K562 (cell line): ENCODE data around the gene SEPTIN1. TPM values are rescaled to one million over a fixed set of nuclear protein-coding genes. Genes with fewer than 3 reads are reported as not detected.

ENCODE experiments used
- CTBP1 ChIP-seq: fragments of 450-650 bp; IDR thresholded peaks from 2 replicates; pipeline ENCODE4 v1.6.1; 2016; ENCODE audit warnings: borderline replicate concordance
- MGA ChIP-seq: fragments of 450-650 bp; IDR thresholded peaks from 2 replicates; pipeline ENCODE4 v1.6.1; 2016; ENCODE audit warnings: mild to moderate bottlenecking, moderate library complexity
- NBN ChIP-seq: fragments of 450-650 bp; IDR thresholded peaks from 2 replicates; pipeline ENCODE4 v1.6.1; 2016; ENCODE audit warnings: low read depth, mild to moderate bottlenecking
- USF1 ChIP-seq: sonication (generic); formaldehyde crosslinking; IDR thresholded peaks from 2 replicates; pipeline ENCODE4 v1.9.0; 2022; ENCODE audit warnings: mild to moderate bottlenecking, missing genetic modification reagents
- ZNF354B ChIP-seq: fragments of 250-450 bp; sonication (Bioruptor Pico); IDR thresholded peaks from 2 replicates; pipeline ENCODE4 v1.4.0; 2020
- ZNF77 ChIP-seq: fragments of 250-450 bp; sonication (Bioruptor Pico); IDR thresholded peaks from 2 replicates; pipeline ENCODE4 v1.5.0; 2020
- polyA plus RNA-seq, 8 experiments: library from polyadenylated mRNA; depleted of rRNA in 4 of 8; stranded (reverse) in 5 of 8; unstranded in 3 of 8; fragments of >200 nt; fragmentation: Nextera tagmentation in 2 of 8; fragmentation: Illumina TruSeq in 1 of 8; extraction: Ambion mirVana in 2 of 8; extraction: Trizol in 1 of 8; gene quantifications; 2 replicates each; pipeline versions ENCODE4 v1.2.1 to v1.2.3, GENCODE V29; 2011 to 2014; ENCODE audit warnings: inconsistent platforms in 1 of 8, missing spikeins in 1 of 8
- total RNA-seq, 7 experiments: library from RNA; depleted of rRNA in 6 of 7; stranded (reverse); fragments of >200 nt in 6 of 7; fragmentation: Illumina TruSeq in 2 of 7; extraction: Trizol in 2 of 7; gene quantifications; 2 replicates each; pipeline versions ENCODE4 v1.2.1 to v1.2.3, GENCODE V29; 2011 to 2021; ENCODE audit warnings: low replicate concordance in 1 of 7
- TF ChIP-seq, protein P1 (sequence below): fragments of 450-650 bp; IDR thresholded peaks from 2 replicates; pipeline ENCODE4 v1.6.1; 2018; ENCODE audit not compliant: partially characterized antibody
- TF ChIP-seq, protein P2 (sequence below), 2 experiments: fragments of 250-450 bp in 1 of 2; fragments of 450-650 bp in 1 of 2; sonication (Bioruptor Pico) in 1 of 2; IDR thresholded peaks; 2 replicates each; pipeline versions ENCODE4 v1.6.1 to v1.8.0; 2016 to 2021; ENCODE audit warnings: mild to moderate bottlenecking in 2 of 2, moderate library complexity in 2 of 2, missing compliant biosample characterization in 1 of 2, missing genetic modification characterization in 1 of 2

SEPTIN1 gene
- total and polyA plus RNA-seq, 9 of the 15 experiments (the other 6 are each of a cell fraction or from before 2014, with no cell fraction given): 0.23 to 5.6 (median 1.7) TPM; not detected in 1

DNA sequence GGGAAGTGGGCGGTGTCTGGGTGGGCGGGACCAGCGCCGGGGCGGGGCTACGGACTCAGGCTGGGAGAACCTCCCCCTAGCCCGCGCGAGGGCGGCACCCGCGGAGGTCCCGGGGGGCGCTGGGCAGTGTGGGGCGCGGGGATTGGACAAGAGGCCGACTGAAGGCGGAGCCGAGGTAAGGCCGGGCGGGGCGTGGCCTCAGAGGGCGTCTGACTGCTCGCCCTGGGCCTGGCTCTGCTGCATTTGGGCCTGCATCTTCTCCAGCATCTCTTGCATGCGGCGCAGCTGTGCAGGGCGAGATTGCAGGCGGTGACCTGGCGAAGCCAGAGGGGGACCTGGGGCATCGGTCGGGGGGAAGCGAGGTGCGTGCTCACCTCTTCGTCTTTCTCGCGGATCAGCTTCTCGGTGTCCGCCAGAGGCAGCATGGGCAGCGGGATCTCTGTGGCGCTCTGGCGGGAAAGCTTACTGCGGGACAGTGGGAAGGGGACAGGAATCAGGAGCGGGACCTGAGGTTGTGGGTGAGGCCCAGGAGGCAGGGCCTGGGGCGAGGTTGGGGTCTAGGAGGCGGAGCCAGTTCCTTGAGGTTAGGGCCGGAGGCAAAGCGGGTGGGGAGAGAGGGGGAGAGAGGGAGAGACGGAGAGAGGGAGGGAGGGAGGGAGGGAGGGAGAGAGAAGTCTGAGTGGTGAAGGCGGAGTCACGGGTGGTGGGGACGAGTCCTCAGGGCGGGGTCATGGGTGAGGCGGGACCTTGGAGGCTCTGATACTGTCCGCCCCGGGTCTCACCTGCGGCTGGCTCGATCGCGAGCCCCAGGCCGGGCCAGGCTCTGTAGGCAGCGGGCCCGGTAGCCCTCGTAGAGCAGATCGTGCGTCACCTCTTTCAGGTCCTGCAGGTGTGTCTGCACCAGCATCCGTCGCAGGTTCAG, 3.9 kb downstream of the SEPTIN1 start (continued):
- peak; percentile 78 for TF ChIP-seq MGA
- no peak for TF ChIP-seq ZNF354B (CRISPR knock-in tag)
- TF ChIP-seq USF1 (CRISPR knock-in tag): peak; percentile 33; the same call in 1 of the 2 replicates
- TF ChIP-seq, protein P1, sequence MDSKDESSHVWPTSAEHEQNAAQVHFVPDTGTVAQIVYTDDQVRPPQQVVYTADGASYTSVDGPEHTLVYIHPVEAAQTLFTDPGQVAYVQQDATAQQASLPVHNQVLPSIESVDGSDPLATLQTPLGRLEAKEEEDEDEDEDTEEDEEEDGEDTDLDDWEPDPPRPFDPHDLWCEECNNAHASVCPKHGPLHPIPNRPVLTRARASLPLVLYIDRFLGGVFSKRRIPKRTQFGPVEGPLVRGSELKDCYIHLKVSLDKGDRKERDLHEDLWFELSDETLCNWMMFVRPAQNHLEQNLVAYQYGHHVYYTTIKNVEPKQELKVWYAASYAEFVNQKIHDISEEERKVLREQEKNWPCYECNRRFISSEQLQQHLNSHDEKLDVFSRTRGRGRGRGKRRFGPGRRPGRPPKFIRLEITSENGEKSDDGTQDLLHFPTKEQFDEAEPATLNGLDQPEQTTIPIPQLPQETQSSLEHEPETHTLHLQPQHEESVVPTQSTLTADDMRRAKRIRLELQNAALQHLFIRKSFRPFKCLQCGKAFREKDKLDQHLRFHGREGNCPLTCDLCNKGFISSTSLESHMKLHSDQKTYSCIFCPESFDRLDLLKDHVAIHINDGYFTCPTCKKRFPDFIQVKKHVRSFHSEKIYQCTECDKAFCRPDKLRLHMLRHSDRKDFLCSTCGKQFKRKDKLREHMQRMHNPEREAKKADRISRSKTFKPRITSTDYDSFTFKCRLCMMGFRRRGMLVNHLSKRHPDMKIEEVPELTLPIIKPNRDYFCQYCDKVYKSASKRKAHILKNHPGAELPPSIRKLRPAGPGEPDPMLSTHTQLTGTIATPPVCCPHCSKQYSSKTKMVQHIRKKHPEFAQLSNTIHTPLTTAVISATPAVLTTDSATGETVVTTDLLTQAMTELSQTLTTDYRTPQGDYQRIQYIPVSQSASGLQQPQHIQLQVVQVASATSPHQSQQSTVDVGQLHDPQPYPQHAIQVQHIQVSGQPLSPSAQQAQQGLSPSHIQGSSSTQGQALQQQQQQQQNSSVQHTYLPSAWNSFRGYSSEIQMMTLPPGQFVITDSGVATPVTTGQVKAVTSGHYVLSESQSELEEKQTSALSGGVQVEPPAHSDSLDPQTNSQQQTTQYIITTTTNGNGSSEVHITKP: peak; percentile 40
- peak; percentile 85 for TF ChIP-seq CTBP1
- TF ChIP-seq NBN: peak; percentile 73; the same call in 1 of the 2 replicates
- no peak for TF ChIP-seq ZNF77 (CRISPR knock-in tag)
- TF ChIP-seq, protein P2, sequence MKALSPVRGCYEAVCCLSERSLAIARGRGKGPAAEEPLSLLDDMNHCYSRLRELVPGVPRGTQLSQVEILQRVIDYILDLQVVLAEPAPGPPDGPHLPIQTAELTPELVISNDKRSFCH (CRISPR knock-in tag; IDR thresholded peaks at IDR 0.05): no peak
- TF ChIP-seq, protein P2 (tag; IDR thresholded peaks at IDR 0.05): peak; percentile 50; the same call in 1 of the 2 replicates
